ENCODE data around the gene FGFR3. TPM values are rescaled to one million over a fixed set of nuclear protein-coding genes. Genes with fewer than 3 reads are reported as not detected.

The FGFR3 gene
- total RNA-seq, 1 donor from 2014 or later: 34.2 TPM

GRCh38 chr4:1759818-1760223, 33.3 kb upstream of the FGFR3 start:
- Histone ChIP-seq H3K9me3 (no peaks in the 10 kb centered on the region), H3K4me3 (no peak overlapping the region), H3K27me3 (ENCODE audit: low read depth) (peaks cover 7% of the 10 kb centered on the region), H3K36me3 (no peaks in the 10 kb centered on the region), H3K27ac (peak overlapping the region; percentile 56), H3K4me1 (peaks cover 18% of the 10 kb centered on the region)
- no peak for TF ChIP-seq CTCF (IDR thresholded peaks at IDR 0.05)
- intact Hi-C loops (cut with DNase I): no loop called here
- ATAC-seq (no peak), DNase-seq (no peak)

- ATAC-seq (no peak), DNase-seq (no peak)
- Histone ChIP-seq H3K4me1 (peaks cover 18% of the 10 kb centered on the region), H3K27ac (peak overlapping the region; percentile 56), H3K4me3 (no peak overlapping the region), H3K9me3 (no peaks in the 10 kb centered on the region), H3K36me3 (no peaks in the 10 kb centered on the region), H3K27me3 (ENCODE audit: low read depth) (peaks cover 7% of the 10 kb centered on the region)
- intact Hi-C loops (cut with DNase I): no loop called here
- TF ChIP-seq CTCF (IDR thresholded peaks at IDR 0.05): no peak
Measured at GRCh38 chr4:1760521-1761071, 32.5 kb upstream of the FGFR3 start.

GRCh38 chr4:1761130-1761689, 31.9 kb upstream of the FGFR3 start:
- H3K4me1 ChIP-seq: peaks cover 23% of the 10 kb centered on the region
- DNase-seq (no peak), ATAC-seq (no peak)
- intact Hi-C loops (cut with DNase I): no loop called here
- no peak for TF ChIP-seq CTCF (IDR thresholded peaks at IDR 0.05)
- H3K27ac ChIP-seq: no peak overlapping the region
- no peak overlapping the region for H3K4me3 ChIP-seq
- H3K27me3 ChIP-seq (ENCODE audit: low read depth): peaks cover 7% of the 10 kb centered on the region
- no peaks in the 10 kb centered on the region for H3K9me3 ChIP-seq
- no peaks in the 10 kb centered on the region for H3K36me3 ChIP-seq

GRCh38 chr4:1762264-1763010, 30.7 kb upstream of the FGFR3 start:
- DNase-seq (no peak), ATAC-seq (no peak)
- Histone ChIP-seq H3K27ac (no peak overlapping the region), H3K27me3 (ENCODE audit: low read depth) (peaks cover 15% of the 10 kb centered on the region), H3K4me1 (peaks cover 31% of the 10 kb centered on the region), H3K36me3 (no peaks in the 10 kb centered on the region), H3K9me3 (no peaks in the 10 kb centered on the region), H3K4me3 (no peak overlapping the region)
- no peak for TF ChIP-seq CTCF (IDR thresholded peaks at IDR 0.05)
- intact Hi-C loops (cut with DNase I): no loop called here

- intact Hi-C loops (cut with DNase I): no loop called here
- Histone ChIP-seq H3K36me3 (no peaks in the 10 kb centered on the region), H3K4me3 (peak overlapping the region; percentile 36), H3K27me3 (ENCODE audit: low read depth) (peaks cover 15% of the 10 kb centered on the region), H3K9me3 (no peaks in the 10 kb centered on the region), H3K4me1 (peaks cover 31% of the 10 kb centered on the region), H3K27ac (no peak overlapping the region)
- DNase-seq (no peak), ATAC-seq (no peak)
- no peak for TF ChIP-seq CTCF (IDR thresholded peaks at IDR 0.05)
Measured at GRCh38 chr4:1763070-1763549, 30.0 kb upstream of the FGFR3 start.

All from lower lobe of right lung (tissue), 2 donors.